Loucy (cell line): Measurements from ENCODE around the gene LIMK2.

Experiments
- EZH2phosphoT487 ChIP-seq: fragments of 200-600 bp; IDR thresholded peaks from 2 replicates; pipeline ENCODE4 v1.6.1; 2018; ENCODE audit warnings: antibody characterized with exemption, mild to moderate bottlenecking, moderate library complexity, borderline replicate concordance
- TF ChIP-seq, protein P1 (sequence below): fragments of 200-600 bp; sonication (generic); conservative IDR thresholded peaks from 2 replicates; pipeline ENCODE4 v1.5.1; 2014; ENCODE audit warnings: mild to moderate bottlenecking, antibody characterized with exemption, low read length

GRCh38 chr22:31300896-31301295 is 88.8 kb downstream of the LIMK2 start:
- TF ChIP-seq, protein P1, sequence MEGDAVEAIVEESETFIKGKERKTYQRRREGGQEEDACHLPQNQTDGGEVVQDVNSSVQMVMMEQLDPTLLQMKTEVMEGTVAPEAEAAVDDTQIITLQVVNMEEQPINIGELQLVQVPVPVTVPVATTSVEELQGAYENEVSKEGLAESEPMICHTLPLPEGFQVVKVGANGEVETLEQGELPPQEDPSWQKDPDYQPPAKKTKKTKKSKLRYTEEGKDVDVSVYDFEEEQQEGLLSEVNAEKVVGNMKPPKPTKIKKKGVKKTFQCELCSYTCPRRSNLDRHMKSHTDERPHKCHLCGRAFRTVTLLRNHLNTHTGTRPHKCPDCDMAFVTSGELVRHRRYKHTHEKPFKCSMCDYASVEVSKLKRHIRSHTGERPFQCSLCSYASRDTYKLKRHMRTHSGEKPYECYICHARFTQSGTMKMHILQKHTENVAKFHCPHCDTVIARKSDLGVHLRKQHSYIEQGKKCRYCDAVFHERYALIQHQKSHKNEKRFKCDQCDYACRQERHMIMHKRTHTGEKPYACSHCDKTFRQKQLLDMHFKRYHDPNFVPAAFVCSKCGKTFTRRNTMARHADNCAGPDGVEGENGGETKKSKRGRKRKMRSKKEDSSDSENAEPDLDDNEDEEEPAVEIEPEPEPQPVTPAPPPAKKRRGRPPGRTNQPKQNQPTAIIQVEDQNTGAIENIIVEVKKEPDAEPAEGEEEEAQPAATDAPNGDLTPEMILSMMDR: no peak
- TF ChIP-seq EZH2phosphoT487: no peak
